HG03045 (cell line): ENCODE measurements around the gene NPAS2.

Source experiments
- ATAC-seq: cut with Tn5 transposase; IDR thresholded peaks from one replicate; pipeline ENCODE4 v1.9.1; 2021; ENCODE audit warnings: mild to moderate bottlenecking, moderate library complexity; ENCODE audit not compliant: unreplicated experiment

The NPAS2 gene

GRCh38 chr2:100938031-100939026 lies 118.4 kb downstream of the NPAS2 start:
- no peak for ATAC-seq

GRCh38 chr2:100939445-100939844 lies 119.5 kb downstream of the NPAS2 start:
- ATAC-seq, result no peak

- no peak for ATAC-seq
Observed at GRCh38 chr2:100940240-100940639, 120.3 kb downstream of the NPAS2 start.

- no peak for ATAC-seq
Observed at GRCh38 chr2:100940766-100941645, 121.1 kb downstream of the NPAS2 start.

GRCh38 chr2:100941646-100942240 lies 121.8 kb downstream of the NPAS2 start:
- ATAC-seq, result no peak

- ATAC-seq, result no peak
Observed at GRCh38 chr2:100944617-100945432, 124.9 kb downstream of the NPAS2 start.

GRCh38 chr2:100945433-100945740 lies 125.4 kb downstream of the NPAS2 start:
- no peak for ATAC-seq

- no peak for ATAC-seq
Observed at GRCh38 chr2:100945930-100946607, 126.1 kb downstream of the NPAS2 start.

- no peak for ATAC-seq
Observed at GRCh38 chr2:100948942-100949811, 129.2 kb downstream of the NPAS2 start.

GRCh38 chr2:100952512-100952911 lies 132.6 kb downstream of the NPAS2 start:
- no peak for ATAC-seq

- no peak for ATAC-seq
Observed at GRCh38 chr2:100953406-100954043, 133.6 kb downstream of the NPAS2 start.

GRCh38 chr2:100954044-100954420 lies 134.1 kb downstream of the NPAS2 start:
- ATAC-seq, result no peak

GRCh38 chr2:100955226-100955625 lies 135.3 kb downstream of the NPAS2 start:
- no peak for ATAC-seq

- no peak for ATAC-seq
Observed at GRCh38 chr2:100956081-100956480, 136.1 kb downstream of the NPAS2 start.

- ATAC-seq, result no peak
Observed at GRCh38 chr2:100957996-100958653, 138.2 kb downstream of the NPAS2 start.

GRCh38 chr2:100959225-100959880 lies 139.4 kb downstream of the NPAS2 start:
- ATAC-seq, result no peak

GRCh38 chr2:100960688-100961087 lies 140.7 kb downstream of the NPAS2 start:
- ATAC-seq, result no peak
